Measurements from ENCODE around the gene CTDP1.
"Not testable (repeated sequence)": the region's sequence is repeated elsewhere in the genome, so short reads cannot be mapped to it uniquely, and the experiment has no call there.

Gene CTDP1

GRCh38 chr18:79699653-79700052 is 20.1 kb downstream of the CTDP1 start:
- DNase-seq (ENCODE audit: low read depth, low spot score), result no peak

GRCh38 chr18:79702906-79703305 is 23.3 kb downstream of the CTDP1 start:
- DNase-seq (ENCODE audit: low read depth, low spot score), result no peak

DNA sequence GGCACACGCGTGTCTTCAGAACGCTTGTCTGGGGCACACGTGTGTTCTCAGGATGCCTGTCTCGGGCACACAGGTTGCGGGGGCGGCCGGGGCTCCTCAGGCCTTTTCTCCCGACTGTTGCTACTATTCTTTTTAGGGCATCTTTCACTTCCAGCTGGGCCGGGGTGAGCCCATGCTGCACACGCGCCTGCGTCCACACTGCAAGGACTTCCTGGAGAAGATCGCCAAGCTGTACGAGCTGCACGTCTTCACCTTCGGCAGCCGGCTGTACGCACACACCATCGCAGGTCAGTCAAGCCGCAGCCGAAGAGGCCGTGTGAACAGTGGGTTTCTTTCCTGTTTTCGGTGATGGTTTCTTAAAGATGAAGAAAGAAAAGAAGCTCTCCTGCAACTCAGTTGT is 25.0 kb downstream of the CTDP1 start:
- no peak for DNase-seq (ENCODE audit: low read depth, low spot score)

DNA sequence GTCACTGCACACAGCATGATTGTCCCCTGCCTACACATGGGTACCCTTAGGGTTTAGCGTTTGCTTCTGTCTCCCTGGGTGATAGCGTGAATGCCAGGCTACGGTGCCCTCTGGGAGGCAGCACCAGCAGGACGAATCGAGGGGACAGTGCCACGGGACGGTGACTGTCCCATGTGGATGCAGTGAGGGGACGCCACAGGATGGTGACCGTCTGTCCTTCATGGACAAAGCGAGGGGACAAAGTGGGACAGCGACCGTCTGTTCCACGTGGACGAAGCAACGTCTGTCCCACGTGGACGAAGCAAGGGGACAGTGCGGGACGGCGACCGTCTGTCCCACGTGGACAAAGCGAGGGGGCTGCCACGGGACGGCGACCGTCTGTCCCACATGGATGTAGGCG is 25.7 kb downstream of the CTDP1 start:
- DNase-seq (ENCODE audit: low read depth, low spot score), result no peak

DNA sequence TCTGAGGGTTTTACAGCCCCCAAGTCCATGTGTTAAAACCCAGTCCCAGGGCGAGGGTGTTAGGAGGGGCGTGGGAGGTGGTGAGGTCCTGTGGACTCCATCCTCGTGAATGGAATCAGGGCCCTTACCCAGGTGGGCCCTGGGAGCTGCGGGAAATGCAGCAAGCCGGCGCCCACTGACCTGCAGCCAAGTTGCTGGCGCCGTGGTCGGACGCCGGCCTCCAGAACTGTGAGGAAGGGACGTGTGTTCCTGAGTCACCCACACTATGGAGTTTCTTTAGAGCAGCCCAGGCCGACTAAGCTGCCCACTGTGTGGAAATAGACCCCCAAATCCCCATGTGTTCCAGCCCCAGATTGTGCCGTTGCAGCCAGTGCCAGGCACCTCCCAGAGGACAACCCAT is 26.4 kb downstream of the CTDP1 start:
- no peak for DNase-seq (ENCODE audit: low read depth, low spot score)

- DNase-seq (ENCODE audit: low read depth, low spot score), result no peak
Observed at GRCh38 chr18:79706658-79707057, 27.1 kb downstream of the CTDP1 start.

DNA sequence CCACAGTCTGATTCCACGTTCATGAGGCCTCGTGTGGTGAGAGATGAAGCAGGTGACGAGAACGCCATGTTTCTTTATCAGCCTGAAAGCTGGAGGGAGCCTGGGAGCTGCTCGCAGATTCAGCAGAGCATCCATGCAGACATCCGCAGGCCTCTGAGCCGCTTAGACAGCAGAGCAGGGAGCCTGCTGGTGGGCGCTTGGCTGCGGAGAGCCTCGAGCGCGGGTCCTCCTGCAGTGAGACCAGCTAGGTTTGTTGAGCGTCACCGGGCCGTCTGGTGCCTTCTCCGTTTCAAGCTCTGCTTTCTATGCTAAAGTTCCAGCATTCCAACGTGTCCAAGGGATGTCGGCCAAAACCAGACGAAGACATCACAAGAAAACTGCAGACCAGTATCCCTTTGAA is 27.6 kb downstream of the CTDP1 start:
- no peak for DNase-seq (ENCODE audit: low read depth, low spot score)

DNA sequence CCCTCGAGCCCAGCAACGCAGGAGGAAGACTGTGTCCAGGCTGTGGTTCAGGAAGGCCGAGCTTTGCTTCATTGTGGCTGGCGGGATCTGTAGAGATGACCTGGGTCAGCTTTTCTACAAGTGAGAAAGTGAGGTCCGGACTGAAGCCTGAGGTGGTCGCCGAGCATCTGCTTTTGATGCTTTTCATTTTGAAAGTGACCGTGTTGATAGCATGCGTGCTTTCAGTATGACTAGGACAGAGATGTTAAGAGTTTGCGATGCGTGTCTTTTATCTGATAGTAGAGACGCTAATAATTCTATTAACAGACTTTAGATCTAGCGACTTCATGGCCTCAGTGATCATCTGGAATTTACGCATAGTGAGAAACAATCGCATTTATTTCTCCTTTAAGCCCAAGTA is 28.1 kb downstream of the CTDP1 start:
- no peak for DNase-seq (ENCODE audit: low read depth, low spot score)

DNA sequence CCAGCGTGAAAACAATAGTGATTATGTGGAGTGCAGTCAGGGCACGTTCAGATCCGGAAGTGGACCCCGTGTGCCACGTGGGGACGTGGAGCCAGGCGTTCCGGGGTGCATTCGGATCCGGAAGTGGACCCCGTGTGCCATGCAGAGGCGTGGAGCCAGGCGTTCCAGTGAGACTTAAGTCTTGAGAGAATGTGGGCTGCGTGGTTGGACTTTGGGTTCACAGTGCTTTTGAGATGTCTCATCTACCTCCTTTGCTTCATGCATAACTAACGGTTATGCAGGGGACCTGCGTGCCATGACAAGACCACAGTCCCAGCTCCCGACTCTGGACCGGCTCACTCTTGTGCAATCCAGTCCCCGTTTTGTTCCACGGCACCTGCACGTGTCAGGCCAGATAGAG is 28.8 kb downstream of the CTDP1 start:
- no peak for DNase-seq (ENCODE audit: low read depth, low spot score)

DNA sequence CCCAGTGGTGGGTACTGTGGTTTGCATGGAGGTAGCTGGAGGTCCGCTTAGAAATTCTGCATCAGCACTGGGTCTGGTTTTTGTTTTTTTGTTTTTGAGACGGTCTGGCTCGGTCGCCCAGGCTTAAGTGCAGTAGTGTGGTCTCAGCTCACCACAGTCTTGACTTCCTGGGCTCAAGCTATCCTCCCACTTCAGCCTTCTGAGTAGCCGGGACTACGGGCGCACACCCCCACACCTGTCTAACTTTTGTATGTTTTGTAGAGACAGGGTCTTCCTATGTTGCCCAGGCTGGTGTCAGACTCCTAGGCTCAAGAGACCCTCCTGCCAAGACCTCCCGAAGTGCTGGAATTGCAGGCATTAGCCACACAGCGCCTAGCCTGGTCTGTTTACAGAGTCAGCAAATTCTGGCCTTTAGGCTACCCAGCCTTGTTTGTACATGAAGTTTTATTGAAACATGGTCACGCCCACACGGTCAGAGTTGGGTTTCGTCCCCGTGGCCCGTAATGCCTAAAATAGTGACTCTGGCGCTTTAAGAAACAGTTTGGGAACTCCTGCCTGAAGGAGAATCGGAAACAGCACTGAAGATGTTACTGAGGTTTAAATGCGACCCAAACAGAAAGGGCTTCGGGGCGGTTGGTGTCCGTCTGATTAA is 32.7 kb downstream of the CTDP1 start:
- DNase-seq (ENCODE audit: low read depth, low spot score), result no peak

- DNase-seq (ENCODE audit: low read depth, low spot score), result no peak
Observed at GRCh38 chr18:79713341-79713740, 33.7 kb downstream of the CTDP1 start.

GRCh38 chr18:79714531-79715240 is 35.1 kb downstream of the CTDP1 start:
- DNase-seq (ENCODE audit: low read depth, low spot score), result no peak

- DNase-seq (ENCODE audit: low read depth, low spot score), result no peak
Observed at GRCh38 chr18:79715280-79715679, 35.7 kb downstream of the CTDP1 start.

DNA sequence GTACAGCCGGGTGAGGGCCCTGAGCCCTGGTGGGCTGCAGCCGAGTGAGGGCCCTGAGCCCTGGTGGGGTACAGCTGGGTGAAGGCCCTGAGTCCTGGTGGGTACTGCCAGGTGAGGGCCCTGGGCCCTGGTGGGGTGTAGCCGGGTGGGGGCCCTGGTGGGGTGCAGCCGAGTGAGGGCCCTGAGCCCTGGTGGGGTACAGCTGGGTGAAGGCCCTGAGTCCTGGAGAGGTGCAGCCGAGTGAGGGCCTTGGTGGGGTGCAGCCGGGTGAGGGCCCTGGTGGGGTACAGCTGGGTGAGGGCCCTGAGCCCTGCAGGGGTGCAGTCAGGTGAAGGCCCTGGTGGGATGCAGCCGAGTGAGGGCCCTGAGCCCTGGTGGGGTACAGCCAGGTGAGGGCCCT is 37.5 kb downstream of the CTDP1 start:
- no peak for DNase-seq (ENCODE audit: low read depth, low spot score)

- DNase-seq (ENCODE audit: low read depth, low spot score), result no peak
Observed at GRCh38 chr18:79717555-79718074, 38.0 kb downstream of the CTDP1 start.

DNA sequence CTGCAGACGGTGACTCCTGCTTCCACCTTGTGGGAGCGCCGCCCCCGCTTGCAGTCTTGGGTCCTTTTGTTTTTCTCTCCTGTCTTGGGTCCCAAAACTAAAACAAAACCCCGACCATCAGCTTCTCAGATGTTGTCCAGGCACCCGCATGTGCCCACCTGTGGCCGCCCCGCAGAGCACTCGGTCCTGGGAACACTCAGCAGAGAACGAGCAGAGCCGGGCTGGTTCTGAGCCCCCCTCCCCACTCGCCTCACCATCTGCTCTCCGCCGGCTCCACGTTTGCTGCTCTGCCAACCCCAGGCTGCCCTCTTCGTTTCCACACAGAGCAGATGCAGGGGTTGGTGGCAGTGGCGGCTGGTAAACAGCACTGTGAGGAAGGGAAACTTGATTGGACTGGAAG is 38.5 kb downstream of the CTDP1 start:
- no peak for DNase-seq (ENCODE audit: low read depth, low spot score)

GRCh38 chr18:79718878-79719477 is 39.4 kb downstream of the CTDP1 start:
- no peak for DNase-seq (ENCODE audit: low read depth, low spot score)

DNA sequence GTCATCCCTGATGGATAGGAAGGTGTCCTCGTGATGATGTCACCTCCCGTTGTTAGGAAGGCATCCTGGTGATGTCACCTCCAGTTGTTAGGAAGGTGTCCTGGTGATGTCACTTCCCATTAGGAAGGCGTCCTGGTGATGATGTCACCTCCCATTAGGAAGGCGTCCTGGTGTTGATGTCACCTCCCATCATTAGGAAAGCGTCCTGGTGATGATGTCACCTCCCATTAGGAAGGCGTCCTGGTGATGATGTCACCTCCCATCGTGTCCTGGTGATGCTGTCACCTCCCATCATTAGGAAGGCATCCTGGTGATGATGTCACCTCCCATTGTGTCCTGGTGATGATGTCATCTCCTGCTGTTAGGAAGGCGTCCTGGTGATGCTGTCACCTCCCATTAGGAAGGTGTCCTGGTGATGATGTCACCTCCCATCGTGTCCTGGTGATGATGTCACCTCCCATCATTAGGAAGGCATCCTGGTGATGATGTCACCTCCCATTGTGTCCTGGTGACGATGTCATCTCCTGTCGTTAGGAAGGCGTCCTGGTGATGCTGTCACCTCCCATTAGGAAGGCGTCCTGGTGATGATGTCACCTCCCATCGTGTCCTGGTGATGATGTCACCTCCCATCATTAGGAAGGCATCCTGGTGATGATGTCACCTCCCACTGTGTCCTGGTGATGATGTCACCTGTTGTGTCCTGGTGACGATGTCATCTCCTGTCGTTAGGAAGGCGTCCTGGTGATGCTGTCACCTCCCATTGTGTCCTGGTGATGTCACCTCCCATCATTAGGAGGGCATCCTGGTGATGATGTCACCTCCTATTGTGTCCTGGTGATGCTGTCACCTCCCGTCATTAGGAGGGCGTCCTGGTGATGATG is 40.1 kb downstream of the CTDP1 start:
- DNase-seq (ENCODE audit: low read depth, low spot score), result not testable (repeated sequence)

DNA sequence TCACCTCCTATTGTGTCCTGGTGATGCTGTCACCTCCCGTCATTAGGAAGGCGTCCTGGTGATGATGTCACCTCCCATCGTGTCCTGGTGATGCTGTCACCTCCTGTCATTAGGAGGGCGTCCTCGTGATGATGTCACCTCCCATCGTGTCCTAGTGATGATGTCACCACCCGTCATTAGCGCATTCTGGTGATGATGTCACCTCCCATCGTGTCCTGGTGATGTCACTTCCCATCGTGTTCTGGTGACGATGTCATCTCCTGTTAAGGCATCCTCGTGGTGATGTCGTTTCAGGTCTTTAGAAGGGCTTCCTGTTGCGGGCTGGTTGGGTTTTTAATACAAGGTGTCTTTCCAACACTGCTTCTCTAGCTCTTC is 40.7 kb downstream of the CTDP1 start:
- DNase-seq (ENCODE audit: low read depth, low spot score), result no peak

GRCh38 chr18:79723036-79723435 is 43.4 kb downstream of the CTDP1 start:
- DNase-seq (ENCODE audit: low read depth, low spot score), result no peak

DNA sequence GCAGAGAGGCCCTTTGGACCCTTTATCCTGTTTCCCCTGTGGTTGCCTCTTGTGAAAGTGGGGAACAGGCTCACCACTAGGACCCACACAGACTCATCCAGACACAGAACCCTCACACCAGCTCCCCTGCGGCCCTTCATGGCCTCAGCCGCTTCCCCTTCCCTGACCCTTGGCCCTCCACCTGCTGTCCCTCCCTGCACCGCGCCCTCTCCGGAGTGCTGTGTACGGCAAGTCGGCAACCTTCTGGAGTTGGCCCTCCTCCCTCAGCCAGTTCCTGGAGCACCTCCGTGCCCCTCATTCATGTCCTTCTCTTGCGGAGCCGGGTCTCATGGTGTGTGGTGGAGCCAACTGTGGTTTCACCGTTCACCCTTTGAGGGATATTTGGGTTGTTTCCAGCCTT is 44.0 kb downstream of the CTDP1 start:
- no peak for DNase-seq (ENCODE audit: low read depth, low spot score)

Measured in activated naive CD8-positive, alpha-beta T cell treated with anti-CD3 and anti-CD28 coated beads, Interleukin-2, amount 50 U/mL, for 16 hours (primary cell).